A673 (cell line): ENCODE measurements around the gene TFDP3. TPM values are rescaled to one million over a fixed set of nuclear protein-coding genes. Genes with fewer than 3 reads are reported as not detected.

ENCODE experiments used
- BruUV-seq: library from RNA; stranded (reverse); fragments of 400-500 nt; replicated peaks from 2 replicates; lab custom pipeline; 2021; lab: Mats Ljungman, UMichigan
- CTCF ChIA-PET: fragments of 300-600 bp; sonication (Branson Sonifier 250); formaldehyde crosslinking; loops from one replicate; lab custom pipeline; 2022; ENCODE audit warnings: antibody characterized with exemption; lab: Charles Lee
- POLR2A ChIA-PET: fragments of 300-600 bp; sonication (Branson Sonifier 250); formaldehyde crosslinking; loops from one replicate; lab custom pipeline; 2022; ENCODE audit warnings: antibody characterized with exemption; ENCODE audit not compliant: low non-redundant PET; lab: Charles Lee
- DNase-seq: peaks from one replicate; pipeline ENCODE4 v3.0.0-alpha.2; 2015; ENCODE audit warnings: low spot score
- H3K27ac ChIP-seq: fragments of 200-600 bp; sonication (generic); 2 replicates; pipeline ENCODE4 v1.5.1; 2016; ENCODE audit warnings: mixed run types, low read depth, mild to moderate bottlenecking, mixed read lengths, antibody characterized with exemption, low read length; ENCODE audit not compliant: poor library complexity, severe bottlenecking
- H3K27me3 ChIP-seq: fragments of 200-600 bp; sonication (generic); replicated peaks from 2 replicates; pipeline ENCODE4 v1.6.1; 2017; ENCODE audit warnings: mixed run types, low read depth, mild to moderate bottlenecking, mixed read lengths, antibody characterized with exemption, low read length; ENCODE audit not compliant: insufficient read depth, poor library complexity
- H3K36me3 ChIP-seq: fragments of 200-600 bp; sonication (generic); 2 replicates; pipeline ENCODE4 v1.6.1; 2016; ENCODE audit warnings: mixed run types, mild to moderate bottlenecking, mixed read lengths, antibody characterized with exemption, low read length; ENCODE audit not compliant: insufficient read depth, poor library complexity, severe bottlenecking
- H3K4me1 ChIP-seq: fragments of 200-600 bp; sonication (generic); 2 replicates; pipeline ENCODE4 v1.6.1; 2017; ENCODE audit warnings: mixed run types, mild to moderate bottlenecking, mixed read lengths, antibody characterized with exemption, low read length; ENCODE audit not compliant: insufficient read depth, poor library complexity, severe bottlenecking
- H3K4me3 ChIP-seq: fragments of 200-600 bp; sonication (generic); 2 replicates; pipeline ENCODE4 v1.5.1; 2016; ENCODE audit warnings: low read depth, mixed run types, mild to moderate bottlenecking, mixed read lengths, low read length; ENCODE audit not compliant: poor library complexity, severe bottlenecking
- H3K9me3 ChIP-seq: fragments of 200-600 bp; sonication (generic); 2 replicates; pipeline ENCODE4 v1.6.1; 2016; ENCODE audit warnings: mixed run types, low read depth, mild to moderate bottlenecking, mixed read lengths, antibody characterized with exemption, low read length; ENCODE audit not compliant: poor library complexity, severe bottlenecking
- EZH2 ChIP-seq: fragments of 200-600 bp; sonication (generic); IDR thresholded peaks from 2 replicates; pipeline ENCODE4 v1.6.1; 2017; ENCODE audit warnings: borderline replicate concordance, low read depth, mild to moderate bottlenecking, mixed read lengths, antibody characterized with exemption, low read length; ENCODE audit not compliant: poor library complexity, severe bottlenecking
- intact Hi-C: fragments of 100-400 bp; cut with micrococcal nuclease; formaldehyde crosslinking; loops from one replicate; pipeline ENCODE4 v1.10.0; 2022; ENCODE audit not compliant: unreplicated experiment
- total RNA-seq: library from RNA; stranded (reverse); gene quantifications from 2 replicates; pipeline ENCODE4 v1.2.3, GENCODE V29; 2021
- TF ChIP-seq, protein P1 (sequence below): fragments of 300-800, 200-600 bp; sonication (generic); conservative IDR thresholded peaks from 2 replicates; pipeline ENCODE4 v1.5.1; 2017; ENCODE audit warnings: low read depth, mild to moderate bottlenecking, antibody characterized with exemption, low read length, moderate library complexity, mixed read lengths

Gene TFDP3
- total RNA-seq, 1 experiment from 2014 or later = 0.56 TPM

DNA sequence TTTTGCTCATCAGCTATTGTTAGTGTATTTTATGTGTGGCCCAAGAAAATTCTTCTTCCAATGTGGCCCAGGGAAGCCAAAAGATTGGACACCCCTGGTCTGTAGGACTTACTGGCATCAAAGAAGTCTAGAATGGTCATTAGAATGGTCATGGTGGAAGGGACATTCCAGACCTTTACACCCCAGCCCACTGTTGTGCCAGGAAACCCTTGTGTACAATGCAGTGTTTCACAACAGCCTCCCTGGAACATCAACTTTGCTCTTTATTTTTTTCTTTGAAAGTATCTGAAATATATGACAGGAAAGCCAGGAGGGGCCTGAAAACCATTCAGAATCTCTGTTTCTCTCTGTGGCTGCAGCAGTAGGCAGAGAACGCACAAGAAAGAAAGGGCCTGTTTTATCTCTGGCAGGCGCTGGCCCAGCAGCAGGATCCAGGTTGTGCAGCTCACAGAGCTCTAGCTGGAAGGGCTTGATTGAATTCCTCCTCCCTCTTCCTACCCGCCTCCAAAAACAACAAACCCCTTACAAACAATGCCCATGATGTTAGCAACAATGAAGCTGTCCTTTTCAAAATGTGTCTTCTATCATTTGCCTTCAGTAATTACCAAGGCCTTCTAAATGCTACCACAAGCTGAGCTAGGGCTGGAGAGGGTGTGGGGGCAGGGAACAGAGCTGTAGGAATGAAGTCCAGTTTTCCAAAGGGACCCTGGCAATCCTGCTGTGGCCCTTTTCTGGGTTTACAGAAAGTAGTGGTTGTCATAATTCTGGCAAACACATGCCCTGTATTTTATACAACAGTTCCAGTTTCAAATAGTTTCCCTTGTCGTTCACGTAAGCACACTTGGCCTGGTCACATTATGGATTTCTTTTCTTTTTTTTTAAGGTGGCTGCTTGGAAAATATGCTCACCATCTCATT is 32.3 kb upstream of the TFDP3 start:
- no TSS peak for BruUV-seq
- ChIA-PET CTCF (no interaction called here), POLR2A (interaction anchor here (0.5 kb wide), 1 partner anchor 192 kb away, joined by 10 read pairs; no protein-coding TSS in a partner anchor)
- H3K4me3 ChIP-seq = no peak overlapping the region
- no peaks in the 10 kb centered on the region for H3K9me3 ChIP-seq
- H3K36me3 ChIP-seq = no peaks in the 10 kb centered on the region
- H3K27ac ChIP-seq = no peak overlapping the region
- intact Hi-C loops = no loop called here
- TF ChIP-seq, protein P1, sequence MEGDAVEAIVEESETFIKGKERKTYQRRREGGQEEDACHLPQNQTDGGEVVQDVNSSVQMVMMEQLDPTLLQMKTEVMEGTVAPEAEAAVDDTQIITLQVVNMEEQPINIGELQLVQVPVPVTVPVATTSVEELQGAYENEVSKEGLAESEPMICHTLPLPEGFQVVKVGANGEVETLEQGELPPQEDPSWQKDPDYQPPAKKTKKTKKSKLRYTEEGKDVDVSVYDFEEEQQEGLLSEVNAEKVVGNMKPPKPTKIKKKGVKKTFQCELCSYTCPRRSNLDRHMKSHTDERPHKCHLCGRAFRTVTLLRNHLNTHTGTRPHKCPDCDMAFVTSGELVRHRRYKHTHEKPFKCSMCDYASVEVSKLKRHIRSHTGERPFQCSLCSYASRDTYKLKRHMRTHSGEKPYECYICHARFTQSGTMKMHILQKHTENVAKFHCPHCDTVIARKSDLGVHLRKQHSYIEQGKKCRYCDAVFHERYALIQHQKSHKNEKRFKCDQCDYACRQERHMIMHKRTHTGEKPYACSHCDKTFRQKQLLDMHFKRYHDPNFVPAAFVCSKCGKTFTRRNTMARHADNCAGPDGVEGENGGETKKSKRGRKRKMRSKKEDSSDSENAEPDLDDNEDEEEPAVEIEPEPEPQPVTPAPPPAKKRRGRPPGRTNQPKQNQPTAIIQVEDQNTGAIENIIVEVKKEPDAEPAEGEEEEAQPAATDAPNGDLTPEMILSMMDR = no peak
- H3K4me1 ChIP-seq = no peaks in the 10 kb centered on the region
- no peaks in the 10 kb centered on the region for H3K27me3 ChIP-seq
- no peak for DNase-seq

DNA sequence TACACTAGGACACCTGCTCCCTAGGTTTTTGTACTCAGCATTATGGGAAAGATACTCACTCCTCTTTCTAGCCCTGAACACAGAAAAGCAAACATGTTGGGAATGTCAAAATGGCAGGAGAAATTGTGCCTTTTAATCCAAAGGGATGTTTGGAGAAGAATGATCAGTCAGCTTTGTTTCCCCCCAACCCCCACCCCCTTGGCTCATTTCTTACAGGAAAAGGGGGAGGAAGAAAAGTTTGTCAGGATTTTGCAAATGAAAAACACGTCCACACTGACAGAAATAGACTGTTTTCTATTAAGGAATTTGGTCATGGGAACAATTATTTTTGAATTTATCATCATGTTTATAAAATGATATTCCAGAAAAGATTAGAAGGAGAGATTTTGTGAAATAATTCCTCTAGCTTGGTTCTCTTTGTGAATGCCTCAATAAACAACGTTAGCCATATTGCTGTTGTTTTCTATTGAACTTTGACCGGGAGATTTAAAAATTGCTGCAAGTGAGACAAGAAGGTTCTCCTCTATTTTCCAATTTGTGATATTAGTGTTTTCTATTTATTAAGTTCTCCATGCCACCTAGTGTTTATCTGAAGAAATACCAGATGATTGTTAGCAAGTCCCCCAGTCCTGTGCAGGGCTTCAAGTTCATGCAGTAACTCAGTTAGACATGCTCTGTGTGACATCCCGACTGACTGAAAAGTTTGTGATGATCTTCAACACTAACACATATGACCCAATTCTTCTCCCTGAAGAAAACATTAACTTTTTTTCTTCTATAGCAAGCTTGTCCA is 31.3 kb upstream of the TFDP3 start:
- Histone ChIP-seq H3K27me3 (no peaks in the 10 kb centered on the region), H3K4me1 (no peaks in the 10 kb centered on the region), H3K4me3 (no peak overlapping the region), H3K9me3 (no peaks in the 10 kb centered on the region), H3K36me3 (no peaks in the 10 kb centered on the region), H3K27ac (no peak overlapping the region)
- POLR2A ChIA-PET = no interaction called here
- no TSS peak for BruUV-seq
- no peak for TF ChIP-seq EZH2
- TF ChIP-seq, protein P1 = peak; percentile 44
- peak; percentile 45 for DNase-seq
- intact Hi-C loops = no loop called here
- CTCF ChIA-PET = no interaction called here

DNA sequence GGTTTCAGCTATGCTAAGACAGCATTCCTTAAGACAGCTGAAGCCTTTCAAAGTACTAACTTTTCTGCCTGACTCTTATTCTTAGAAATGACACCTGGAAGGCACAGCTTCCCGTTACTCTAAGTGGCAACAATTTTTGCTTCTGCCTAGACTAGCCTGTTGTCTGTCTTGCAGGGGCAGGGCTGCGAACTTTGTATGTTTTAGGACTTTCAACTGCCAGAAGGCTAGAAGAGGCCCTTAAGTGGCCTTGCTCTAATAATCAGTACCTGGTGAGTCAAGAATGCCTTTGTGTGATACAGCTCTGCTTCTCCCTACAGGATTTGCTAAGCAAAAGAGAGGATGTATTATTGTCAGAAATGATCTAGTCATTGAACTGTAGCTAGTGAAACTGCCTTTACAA is 30.0 kb upstream of the TFDP3 start:
- no peak for DNase-seq
- Histone ChIP-seq H3K4me3 (no peak overlapping the region), H3K9me3 (no peaks in the 10 kb centered on the region), H3K4me1 (no peaks in the 10 kb centered on the region), H3K27me3 (no peaks in the 10 kb centered on the region), H3K36me3 (no peaks in the 10 kb centered on the region), H3K27ac (no peak overlapping the region)
- intact Hi-C loops = no loop called here
- no TSS peak for BruUV-seq
- TF ChIP-seq, protein P1 = no peak
- TF ChIP-seq EZH2 = no peak
- ChIA-PET CTCF (interaction anchor here (0.6 kb wide), 1 partner anchor 274 kb away, joined by 4 read pairs; no protein-coding TSS in a partner anchor), POLR2A (no interaction called here)
